NCI-H2081 (cell line): ENCODE data around the gene FNDC3B.

Source experiments
- DNase-seq, 2 experiments: peaks; one replicate each; lab custom pipeline; 2025; lab: John Stamatoyannopoulos, UW

Gene FNDC3B

DNA sequence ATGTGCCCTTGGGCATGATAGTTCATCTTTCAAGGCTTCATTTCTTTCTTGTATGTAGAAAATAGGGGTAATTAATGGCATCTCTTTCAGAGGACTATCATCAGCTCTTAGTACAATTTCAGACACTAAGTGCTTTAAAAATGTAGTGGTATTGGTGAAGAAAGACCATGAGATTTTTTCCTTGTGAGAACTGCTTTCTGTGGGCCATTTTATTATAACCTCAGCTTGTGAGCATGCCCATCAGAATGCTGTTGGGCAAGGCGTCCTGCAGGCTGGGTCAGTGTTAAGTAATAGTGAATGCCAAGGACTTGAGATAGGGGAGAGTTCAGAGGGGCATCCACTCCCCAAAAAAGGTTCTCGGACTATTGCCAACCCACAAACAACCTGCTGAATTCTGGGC lies 221.0 kb downstream of the FNDC3B start:
- DNase-seq, result no peak

DNA sequence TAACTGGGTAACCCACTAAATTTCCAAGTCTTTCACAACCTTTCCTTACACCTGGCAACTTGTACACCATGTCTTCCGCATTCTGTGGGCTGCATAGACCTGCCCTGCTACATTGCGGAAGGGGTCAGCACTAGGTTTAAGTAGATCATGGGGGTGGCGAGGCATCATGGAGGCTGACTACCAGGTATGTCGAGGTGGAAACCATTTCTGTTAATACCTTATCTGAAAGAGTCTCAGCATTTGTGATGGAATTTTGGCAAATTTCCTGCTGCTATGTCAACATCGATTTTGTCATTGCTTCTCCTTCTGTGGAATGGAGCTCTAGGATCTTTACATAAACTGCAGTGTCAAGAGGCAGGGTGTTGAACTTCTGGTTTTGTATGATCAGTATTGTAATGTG lies 221.7 kb downstream of the FNDC3B start:
- DNase-seq, result no peak

DNA sequence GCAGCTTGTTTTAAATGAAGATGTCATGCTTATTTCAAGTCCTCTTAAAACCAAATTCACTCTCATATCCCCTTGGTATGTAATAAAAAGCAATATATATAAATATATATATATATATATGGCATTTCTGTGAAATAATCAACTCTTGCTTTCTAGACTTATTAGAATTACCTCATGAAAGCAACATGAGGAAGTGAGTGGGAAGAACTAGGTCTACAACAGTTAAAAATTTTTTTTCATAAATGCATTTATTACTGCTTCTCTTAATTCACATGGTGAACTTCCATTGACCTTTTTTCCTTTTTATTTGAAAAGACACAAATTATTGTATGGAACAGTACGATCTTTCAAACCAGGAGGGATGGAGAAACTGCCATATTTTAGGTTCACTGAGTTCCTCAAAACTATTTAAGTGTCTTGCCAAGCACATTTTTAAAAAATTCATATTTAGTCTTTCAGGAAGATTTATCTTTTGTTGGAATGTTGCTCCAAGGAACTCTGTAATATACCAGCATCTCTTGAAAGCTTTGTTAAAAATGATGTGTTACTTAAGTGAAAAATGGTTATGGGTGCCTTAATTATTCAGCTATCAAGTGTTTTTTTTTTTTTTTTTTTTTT lies 223.7 kb downstream of the FNDC3B start:
- DNase-seq, result no peak

DNA sequence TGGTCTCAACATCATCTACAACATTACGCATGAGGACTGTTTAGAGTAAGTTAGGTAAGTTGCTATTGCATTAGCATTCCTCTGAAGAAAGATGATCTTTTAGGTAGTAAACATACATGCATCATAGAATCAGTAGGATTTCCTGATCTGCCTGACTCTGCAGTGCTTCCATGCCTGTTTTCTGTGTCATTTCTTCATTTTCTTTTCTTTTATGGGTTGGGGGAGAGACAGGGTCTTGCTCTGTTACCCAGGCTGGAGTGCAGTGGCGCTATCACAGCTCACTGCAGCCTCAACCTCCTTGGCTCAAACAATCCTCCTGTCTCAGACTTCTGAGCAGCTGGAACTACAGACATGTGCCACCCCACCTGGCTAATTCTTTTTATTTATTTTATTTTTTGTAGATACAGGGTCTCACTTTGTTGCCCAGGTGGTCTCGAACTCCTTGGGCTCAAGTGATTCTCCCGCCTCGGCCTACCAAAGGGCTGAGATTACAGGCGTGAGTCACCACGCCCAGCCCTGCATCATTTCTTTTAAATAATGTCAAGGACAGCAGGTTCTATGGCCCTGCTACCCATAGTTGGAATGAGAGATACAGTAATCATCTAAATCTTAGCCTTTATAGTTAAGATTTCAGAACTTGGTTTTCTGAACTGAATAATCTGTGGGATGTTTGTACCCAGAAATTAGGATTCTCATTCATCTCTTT lies 224.6 kb downstream of the FNDC3B start:
- DNase-seq, result no peak

DNA sequence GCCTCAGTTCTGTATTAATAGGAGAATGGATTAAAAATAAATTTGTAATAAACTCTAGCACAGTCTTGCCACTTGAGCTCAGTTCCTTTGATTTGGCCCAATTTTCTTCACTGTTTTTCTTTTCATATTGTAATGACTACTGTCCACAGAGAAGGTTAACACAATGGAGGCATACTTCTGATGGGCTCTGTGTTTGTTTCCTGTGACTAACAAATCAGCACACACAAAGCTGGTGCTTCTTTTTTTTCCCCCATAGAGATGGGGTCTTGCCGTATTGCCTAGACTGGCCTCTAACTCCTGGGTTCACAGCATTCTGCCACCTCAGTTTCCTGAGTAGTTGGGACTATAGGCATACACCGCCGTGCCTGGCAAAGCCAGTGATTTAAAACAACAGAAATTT lies 226.7 kb downstream of the FNDC3B start:
- DNase-seq, result no peak

DNA sequence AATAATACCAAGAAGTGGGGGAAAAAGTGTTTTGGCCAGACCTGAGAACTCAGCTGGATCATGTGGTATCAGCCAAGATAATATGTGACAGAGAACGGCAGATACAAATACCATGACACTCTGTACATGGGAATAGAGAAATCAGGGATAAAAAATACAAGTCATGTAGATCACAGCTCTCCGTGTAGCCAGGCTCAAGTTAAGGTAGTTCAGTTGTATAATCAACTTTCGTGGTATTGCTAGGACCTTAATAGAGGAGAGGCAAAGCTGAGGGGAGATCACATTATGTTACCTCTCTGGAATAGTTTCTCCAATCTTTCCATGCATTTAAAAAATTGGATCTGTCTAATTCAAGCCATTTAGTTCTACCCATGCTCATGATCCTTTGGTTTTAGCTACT lies 229.0 kb downstream of the FNDC3B start:
- no peak for DNase-seq

DNA sequence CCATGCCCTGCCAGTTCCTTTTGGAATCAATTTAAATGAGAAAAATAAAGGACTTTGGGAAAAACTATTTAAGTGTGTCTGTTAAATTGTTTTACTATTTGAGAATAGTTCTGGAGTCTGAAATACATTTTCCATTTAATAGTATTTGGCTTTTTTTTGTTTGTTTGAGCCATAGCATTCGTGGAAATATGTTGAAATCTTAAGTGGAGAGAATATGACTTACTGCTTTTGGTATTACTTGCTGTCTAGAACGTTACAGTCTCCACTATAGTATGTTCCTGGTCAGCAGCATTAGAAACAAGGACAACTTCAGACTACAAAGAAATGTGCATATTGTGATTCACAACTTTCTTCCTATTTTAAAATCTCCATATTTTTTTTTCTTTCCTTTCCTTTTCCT lies 229.5 kb downstream of the FNDC3B start:
- DNase-seq, result no peak

DNA sequence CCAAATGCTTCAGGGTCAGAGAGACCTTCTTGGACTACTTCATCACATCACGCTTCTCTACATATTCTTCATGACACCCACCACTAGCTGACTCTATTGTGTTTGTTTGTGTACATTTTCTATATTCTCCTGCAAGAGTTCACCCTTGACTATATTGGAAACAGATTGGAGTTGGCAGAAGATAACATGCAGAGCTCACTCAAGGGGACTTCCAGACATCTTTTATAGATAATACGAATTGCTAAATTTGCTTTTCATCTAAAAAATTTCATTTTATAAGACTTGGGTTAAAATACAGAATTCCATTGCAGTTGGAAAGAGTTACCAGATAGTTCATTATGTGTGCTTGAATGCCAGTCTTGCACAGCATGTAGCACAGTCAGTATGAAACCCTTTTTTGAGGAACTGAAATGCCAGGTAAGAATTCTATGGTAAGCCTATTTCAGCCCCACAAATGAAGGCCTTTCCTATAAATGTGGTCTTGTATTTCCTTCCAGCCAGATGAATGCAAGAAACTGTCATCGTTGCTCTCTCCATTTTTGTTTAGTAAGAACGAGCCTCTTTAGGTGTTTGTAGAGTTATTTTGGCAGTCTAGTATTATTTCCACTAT lies 231.3 kb downstream of the FNDC3B start:
- no peak for DNase-seq

DNA sequence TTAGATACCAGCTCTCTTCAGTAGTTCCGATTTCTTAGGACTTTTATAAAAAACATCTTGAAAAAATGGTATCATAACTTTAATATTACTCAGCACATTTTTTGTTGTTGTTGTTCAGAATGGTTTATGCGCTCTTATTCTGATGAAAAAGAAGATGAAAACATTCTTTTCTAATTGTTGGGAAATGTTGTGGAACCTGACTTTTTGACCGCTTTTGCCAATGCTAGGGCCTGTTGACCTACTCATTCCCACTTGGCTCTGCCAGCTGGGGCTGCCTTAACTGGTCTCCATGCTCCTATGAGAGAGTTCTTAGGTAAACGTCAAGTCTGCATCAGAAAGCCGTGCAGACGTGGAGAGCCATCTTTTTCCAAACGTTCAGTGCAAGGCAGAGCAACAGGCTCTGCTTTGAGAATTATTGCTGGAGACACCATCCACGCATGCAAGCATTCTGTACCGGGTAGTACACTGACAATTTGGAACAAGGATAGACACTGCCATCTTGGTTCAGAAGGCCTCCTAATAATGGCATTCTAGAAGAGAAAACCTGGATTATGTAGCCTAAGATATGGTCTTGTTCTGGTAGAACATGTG lies 232.1 kb downstream of the FNDC3B start:
- no peak for DNase-seq

DNA sequence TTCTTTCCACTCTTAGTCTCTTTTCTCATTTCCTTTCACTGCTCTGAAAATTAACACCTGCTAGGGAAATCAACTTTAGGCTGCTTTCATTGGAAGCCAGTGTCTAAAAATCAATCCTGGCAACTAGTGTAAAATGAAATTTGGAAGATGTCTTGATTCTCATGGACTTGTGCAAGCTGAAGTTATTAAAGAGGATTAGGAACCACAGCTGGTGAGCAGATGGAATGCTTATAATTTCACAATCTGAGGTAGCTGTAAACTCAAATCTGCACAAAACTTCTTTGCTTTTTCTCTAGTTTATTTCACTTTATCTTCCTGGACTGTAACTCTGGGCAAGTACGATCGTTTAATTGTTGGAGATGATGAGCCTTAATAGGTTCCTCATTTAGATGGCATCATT lies 233.3 kb downstream of the FNDC3B start:
- DNase-seq, result no peak

DNA sequence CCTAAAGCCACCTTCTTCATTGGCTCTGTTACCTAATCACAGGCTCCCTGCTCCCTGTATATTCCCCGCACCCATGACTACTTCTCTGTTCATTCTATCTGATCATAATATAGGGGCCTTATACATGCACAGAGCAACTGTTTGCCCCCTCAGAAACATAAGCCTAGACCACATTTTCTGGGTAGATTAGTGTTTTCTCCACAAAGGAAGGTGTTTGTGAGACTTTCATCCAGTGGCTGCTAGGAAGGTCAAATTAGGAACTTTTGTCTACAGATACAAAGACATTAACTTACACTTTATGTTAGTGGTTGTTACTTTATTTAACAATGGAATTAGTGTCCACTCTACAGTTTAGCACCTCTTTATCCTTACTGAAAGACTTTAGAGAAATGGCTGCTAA lies 234.0 kb downstream of the FNDC3B start:
- no peak for DNase-seq

DNA sequence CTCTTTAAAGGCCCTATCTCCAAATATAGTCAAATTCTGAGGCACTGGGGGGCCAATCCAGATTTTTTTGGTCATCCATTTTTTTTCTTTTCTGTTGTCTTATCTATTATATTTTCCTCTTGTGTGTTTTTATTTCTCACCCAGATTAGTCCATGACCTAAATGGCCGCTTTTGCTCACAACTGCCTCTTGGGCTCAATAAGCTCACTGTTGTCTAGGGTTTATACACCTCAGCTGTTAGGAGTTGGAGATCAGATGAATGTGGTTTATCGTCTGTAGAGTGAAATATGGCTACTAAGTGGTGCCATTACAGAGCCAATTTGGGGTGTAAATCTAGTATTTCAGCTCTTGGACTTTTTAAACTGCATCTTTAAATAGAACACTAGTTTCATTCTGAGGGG lies 235.5 kb downstream of the FNDC3B start:
- no peak for DNase-seq

DNA sequence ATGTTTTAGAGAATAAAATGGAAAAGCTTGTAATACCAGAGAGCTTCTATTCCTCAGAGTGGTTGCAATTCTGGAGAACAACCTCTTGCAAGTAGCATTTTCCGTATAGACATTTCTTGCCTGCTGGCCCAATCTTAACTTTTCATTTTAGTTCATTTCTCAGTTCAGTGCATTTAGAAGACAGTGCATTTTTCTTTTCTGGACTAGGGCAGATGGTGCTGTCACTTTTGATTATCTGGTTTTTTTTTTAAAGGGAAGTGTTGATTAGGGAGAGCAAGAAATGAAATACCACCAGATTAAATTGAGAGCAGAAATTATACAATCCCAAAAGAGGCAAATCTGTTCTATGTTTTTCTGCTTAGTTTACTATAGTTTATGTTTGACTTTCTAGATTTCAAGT lies 236.2 kb downstream of the FNDC3B start:
- no peak for DNase-seq

DNA sequence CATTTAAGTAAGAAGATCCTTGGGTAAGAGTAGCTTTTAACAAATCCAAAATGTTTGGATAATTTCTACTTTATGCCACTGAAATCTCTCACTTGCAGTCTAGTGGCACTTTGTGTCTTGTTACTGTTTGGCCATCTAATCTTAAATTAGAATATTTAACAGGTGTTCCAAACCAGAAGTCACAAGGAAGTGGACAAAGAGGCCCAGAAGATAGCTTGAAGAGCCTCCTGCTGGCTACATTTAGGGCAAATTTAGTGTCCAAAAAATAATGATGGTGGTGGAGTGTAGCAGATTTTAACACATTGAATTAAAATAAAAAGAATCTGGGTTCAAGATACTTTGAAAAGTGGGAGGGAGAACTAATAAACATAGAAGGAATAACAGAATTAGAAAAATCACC lies 236.7 kb downstream of the FNDC3B start:
- DNase-seq, result no peak

DNA sequence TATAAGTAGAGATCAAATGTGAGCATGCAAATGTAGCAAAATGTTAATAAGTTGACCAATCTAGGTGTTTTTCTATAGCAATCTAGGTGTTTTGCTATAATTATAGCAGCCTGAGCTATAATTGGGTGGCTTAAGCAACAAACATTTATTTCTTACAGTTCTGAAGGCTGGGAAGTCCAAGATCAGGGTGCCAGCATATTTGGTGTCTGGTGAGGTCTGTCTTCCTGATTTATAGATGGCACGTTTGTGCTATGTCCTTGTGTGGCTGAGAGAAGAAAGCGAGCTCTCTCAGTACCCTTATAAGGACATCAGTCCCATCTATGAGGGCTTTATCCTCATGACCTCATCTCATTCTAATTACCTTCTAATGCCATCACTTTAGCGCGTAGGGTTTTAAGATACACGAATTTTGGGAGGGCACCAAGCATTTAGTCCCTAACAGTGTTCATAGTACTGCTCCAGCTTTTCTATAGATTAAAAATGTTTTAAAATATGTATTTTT lies 237.8 kb downstream of the FNDC3B start:
- no peak for DNase-seq

DNA sequence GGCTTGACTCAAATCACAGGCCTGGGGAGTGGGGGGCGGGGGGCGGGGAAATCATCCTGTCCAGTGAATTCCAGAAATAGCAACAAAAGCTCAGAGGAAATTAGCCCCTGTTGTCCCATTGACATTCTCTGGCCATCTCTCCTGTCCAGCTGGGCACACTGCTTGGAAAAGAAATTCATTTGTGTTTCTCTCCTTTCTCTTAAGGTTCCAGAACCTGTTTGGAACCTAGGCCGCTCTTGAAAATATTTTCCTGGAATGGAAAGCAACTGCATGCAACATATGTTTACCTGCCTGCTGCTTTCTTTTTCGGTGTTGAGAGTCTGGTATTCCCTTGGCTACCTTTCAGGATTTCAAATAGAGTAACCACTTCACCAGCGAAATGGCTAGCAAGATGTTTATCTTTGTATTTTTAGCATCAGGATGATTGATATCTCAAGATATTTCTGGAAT lies 239.8 kb downstream of the FNDC3B start:
- peak; percentile 22 to 56 for DNase-seq

DNA sequence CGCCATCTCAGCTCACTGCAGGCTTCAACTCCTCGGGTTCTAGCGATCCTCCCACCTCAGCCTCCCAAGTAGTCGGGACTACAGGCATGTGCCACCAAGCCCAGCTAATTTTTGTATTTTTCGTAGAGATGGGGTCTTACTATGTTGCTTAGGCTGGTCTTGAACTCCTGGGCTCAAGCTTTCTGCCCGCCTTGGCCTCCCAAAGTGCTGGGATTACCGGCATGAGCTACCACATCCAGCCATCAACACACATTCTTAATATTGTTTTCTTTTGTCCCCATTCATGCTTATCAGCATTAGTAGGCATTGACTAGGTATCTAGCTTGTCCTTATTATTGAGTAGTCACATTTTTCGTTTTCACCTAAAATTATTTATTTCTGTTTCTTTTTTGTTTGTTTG lies 240.6 kb downstream of the FNDC3B start:
- no peak for DNase-seq

DNA sequence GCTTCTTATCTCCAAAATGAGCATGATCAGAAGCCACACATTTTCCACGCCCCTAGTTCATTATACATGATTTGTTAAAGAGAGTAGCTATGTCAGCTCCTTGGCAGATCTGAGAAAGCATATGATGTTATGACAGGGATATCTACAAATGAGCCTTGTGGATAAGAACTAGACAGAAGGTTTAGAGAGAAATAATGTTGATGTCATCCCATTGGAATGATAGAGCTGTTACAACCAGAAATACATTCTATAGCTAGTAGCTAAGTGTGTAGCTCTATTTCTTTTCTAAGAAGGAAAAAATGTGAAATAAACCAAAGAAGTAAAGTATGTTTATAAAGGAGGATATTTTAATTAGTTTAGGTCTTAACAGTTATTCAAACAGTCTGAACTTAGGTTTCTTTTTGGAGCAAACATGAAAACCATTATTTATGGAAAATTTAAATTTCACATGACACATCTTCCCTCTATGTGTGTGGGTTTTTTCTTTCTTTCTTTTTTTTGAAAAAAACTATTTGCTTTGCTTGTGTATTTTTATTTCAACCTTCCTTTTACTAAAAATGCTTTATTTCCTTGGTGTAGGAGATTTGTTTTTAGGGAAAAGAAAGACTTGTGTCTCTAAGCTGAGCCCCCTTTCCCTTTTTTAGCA lies 241.2 kb downstream of the FNDC3B start:
- no peak for DNase-seq

DNA sequence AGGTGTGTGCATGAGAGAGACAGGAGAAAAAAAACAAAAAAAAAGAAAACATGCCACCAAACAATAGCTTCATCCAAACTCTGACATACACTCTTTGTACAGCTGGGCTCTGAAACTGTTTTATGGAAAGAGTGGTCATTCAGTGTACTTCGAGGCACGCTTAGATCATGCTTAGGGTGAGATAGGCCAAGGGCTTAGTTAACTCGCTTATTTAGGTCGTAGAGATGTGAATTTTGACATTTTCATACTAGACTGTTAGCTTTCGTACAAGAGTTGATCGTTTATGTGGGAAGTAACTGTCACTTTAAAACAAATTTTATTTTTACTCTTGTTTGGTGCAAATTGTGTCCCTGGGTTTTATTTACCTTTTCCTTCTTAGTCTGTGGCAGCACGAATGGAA lies 242.5 kb downstream of the FNDC3B start:
- DNase-seq, result no peak

DNA sequence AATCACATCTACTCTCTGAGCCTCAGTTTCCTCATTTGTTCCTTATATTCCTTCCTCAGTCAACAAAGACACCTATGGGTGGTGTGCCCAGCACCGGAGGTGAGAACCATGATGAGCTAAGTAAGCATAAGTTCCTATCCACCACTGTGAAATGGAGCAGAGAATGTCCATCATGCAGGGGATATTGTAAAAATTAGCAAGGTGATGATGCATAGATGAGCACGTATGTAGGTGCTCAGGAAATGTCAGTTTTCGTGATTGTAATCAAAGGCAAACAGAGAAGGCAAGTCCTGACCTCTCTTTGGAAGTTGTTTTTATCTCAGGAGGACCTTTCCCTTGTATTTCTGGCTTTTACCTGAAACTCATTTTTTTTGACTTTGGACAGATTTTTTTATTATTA lies 243.5 kb downstream of the FNDC3B start:
- DNase-seq, result no peak

DNA sequence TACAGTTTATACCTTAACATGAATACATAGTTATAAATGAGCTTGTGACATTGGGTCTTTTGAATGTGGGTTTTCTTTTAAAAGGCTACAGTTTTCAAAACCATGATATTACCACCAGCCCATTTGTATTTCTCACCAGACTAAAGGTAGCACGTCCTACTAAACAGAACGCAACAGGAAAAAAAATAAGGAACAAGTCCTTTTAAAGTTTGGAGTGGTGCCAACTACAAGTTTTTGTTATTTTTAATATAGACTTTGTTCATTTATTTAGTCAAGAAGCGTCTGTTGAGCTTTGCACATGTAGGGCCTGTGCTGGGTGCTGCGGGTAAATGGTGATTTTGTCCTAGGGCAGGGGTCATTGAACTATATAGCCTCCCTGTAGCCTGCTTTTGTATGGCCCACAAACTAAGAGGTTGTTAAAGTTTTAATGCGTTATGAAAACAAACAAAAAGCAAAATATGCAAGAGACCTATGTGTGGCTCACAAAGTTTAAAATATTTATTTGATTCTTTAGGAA lies 244.5 kb downstream of the FNDC3B start:
- DNase-seq, result no peak

DNA sequence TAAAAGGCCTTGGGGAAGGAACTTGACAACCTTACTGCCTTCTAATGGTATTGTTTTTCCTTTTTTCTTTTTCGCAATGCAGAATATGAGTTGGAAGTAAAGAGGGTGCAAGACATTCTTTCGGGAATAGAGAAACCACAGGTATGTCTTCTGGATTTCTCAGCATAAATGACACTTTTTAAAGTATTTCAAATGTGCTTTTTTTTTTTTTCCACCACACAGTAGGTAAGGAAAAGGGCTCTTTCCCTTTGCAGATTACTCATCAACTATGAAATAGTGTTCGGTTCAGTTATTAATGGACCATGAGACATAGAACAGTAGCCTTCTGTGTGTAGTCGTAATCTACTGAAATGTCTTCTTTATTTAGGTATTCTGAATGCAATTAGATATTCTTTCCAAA lies 246.5 kb downstream of the FNDC3B start:
- no peak for DNase-seq
